GM12892 (cell line): ENCODE results near the gene ADARB2.

Experiments used
- POLR2A ChIP-seq: IDR thresholded peaks from 2 replicates; pipeline ENCODE4 v1.6.1; 2011; ENCODE audit warnings: low read depth, low read length, control low read depth
- POLR2AphosphoS5 ChIP-seq: IDR thresholded peaks from 2 replicates; pipeline ENCODE4 v1.6.1; 2011; ENCODE audit warnings: low read depth, low read length, control low read depth

GRCh38 chr10:1374511-1375345 lies 362.6 kb downstream of the ADARB2 start:
- TF ChIP-seq POLR2AphosphoS5 (no peak), POLR2A (no peak)
